T47D (cell line): ENCODE data around the gene MMP14.

ENCODE experiments used
- DNase-seq, 2 experiments: peaks; one replicate each; pipeline versions ENCODE4 v3.0.0 to v3.0.0-alpha.2; 2011 to 2012; ENCODE audit warnings: low read depth in 1 of 2, low spot score in 1 of 2
- JUND ChIP-seq: IDR thresholded peaks from 2 replicates; pipeline ENCODE4 v1.6.1; 2012; ENCODE audit warnings: low read depth
- in situ Hi-C: cut with HindIII; loops from 2 replicates; pipeline ENCODE4 v1.10.0; 2016; ENCODE audit warnings: low sequenced_read_pairs, low pct_unique_long_range_greater_than_20kb

Gene MMP14

DNA sequence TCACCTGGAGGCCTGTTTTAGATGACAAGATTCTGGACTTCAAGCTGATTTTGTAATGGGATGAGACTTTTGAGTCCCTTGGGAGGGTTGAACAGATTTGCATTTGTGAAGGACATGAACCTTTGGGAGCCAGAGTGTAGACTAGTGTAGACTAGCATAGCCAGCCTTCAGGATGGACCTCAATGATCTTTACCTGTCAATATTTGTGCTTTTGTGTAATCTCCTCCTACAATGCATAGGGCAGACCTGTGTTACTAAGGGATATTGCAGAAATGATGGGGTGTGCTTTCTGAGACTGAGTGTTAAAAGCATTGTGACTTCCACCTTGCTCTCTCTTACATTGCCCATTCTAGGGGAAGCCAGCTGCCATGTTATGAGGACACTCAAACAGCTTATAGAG, 25.3 kb downstream of the MMP14 start:
- no peak for DNase-seq
- in situ Hi-C loops: no loop called here
- TF ChIP-seq JUND: no peak

DNA sequence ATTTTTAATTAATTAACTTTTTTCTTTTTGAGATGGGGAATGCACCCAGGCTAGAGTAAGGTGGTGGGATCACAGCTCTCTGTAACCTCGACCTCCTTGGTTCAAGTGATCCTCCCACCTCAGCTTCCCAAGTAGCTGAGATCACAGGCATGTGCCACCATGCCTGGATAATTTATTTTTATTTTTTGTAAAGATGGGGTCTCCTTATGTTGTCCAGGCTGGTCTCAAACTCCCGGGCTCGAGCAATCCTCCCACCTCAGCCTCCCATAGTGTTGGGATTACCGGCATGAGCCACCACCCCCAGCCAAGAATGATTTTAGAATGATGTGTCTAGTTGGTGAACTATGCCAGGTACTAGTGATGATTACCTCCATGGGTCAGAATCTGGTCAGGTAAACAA, 28.6 kb downstream of the MMP14 start:
- no peak for TF ChIP-seq JUND
- no peak for DNase-seq
- in situ Hi-C loops: no loop called here

DNA sequence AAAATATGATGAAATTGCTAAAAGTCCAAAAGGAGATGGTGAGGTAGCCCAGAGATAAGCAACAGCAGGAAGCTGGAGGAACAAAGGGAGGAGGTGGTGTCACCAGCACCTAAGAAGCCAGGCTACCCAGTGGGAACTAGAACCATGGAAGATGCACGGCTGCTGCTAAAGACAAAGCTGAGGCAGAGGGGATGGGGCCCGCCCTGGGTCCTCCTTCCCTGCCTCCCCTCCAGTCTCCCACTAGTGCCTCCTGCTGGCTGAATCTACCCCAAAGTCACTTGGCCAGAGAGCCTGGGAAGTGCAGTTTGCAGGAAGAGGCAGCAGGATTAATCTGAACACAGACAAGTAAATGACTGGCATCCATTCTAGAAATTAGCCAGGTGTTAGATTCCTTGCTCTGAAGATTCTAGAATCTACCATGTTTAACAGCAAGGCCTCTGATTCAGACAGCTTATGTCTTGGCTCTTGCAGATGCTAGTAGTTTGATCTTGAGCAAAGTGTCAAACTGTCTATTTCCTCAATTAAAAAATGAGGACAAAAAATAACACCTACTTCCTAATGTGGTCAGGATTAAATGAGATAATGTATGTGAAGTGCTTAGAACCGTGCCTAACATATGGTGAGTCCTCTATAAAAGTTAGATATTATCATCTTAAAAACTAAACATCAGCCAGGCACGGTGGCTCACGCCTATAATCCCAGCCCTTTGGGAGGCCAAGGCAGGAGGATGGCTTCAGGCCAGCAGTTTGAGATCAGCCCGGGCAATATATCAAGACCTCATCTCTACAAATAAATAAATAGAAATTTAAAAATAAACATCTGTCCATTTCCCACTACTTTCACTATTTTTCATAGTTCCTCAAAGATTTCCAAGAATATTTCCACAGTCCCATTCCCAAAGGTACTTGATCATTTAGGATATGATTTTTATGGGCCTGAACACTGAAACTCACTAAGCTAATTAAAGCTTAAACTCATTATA, 29.3 kb downstream of the MMP14 start:
- no peak for DNase-seq

DNA sequence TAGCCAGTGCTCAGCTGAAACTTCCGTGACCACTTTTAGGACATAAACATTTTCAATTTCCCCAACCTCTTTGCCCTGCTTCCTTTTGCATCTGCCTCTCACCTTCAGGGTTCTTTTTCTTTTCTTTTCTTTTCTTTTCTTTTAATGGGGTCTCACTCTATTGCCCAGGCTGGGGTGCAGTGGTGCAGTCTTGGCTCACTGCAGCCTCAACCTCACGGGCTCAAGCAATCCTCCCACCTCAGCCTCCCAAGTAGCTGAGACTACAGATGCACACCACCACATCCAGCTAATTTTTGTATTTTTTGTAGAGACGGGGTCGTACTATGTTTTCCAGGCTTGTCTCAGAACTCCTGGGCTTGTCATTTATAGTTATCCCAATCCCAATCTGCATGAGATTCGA, 30.5 kb downstream of the MMP14 start:
- in situ Hi-C loops: no loop called here
- no peak for TF ChIP-seq JUND
- DNase-seq: no peak

More for the DNA sequence above, 29.3 kb downstream of the MMP14 start:
- in situ Hi-C loops: no loop called here
- TF ChIP-seq JUND: no peak

DNA sequence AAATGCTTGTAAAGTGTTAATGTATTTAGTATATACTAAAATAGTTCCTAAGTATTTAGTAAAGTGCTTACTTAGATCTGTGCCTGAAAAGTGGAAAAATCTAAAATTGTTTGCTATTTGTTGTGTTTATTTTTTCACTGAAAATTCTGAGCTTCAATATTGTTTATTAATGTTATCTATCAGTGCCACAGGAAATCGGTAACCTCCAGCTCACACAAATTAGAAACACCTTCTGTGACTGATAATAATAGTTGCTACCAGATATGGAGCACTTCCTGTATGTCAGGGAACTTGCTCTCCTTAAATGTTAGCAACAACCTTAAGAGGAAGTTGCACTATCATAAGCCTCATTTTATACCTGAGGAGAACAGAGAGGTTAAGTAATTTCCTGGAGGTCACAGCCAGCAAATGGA, 34.4 kb downstream of the MMP14 start:
- DNase-seq: no peak
- in situ Hi-C loops: no loop called here
- TF ChIP-seq JUND: no peak

DNA sequence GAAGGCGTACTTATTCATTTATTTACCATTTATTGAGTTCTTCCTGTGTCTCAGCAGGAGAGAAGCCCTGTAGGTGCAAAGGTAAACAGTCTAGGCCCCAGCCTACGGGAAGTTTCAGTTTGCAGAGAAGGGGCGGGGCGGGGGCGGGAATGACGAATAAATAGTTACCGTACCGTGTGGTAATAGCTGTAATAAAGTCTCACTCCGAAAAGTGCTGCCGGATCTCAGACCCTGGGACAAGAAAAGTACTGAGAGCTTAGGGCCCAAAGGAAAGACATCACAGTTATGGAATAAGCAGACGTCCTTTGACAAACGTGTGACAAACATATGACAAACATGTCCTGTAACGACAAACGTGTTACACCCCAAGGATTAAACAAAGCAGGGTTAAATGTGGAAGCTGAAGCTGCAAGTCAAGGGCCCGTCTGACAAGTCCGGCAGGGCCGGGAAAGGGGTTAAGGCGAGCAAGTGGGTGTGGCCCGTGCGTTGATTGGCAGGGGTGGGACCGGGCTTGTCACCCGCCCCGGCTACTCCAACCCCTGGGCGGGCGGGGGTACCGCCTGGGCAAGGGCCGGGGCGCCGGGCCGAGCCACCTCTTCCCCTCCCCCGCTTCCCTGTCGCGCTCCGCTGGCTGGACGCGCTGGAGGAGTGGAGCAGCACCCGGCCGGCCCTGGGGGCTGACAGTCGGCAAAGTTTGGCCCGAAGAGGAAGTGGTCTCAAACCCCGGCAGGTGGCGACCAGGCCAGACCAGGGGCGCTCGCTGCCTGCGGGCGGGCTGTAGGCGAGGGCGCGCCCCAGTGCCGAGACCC, 35.0 kb downstream of the MMP14 start, which contains the start of gene LRP10:
Gene LRP10, plus strand, starts transcription at position 517 of the 809 bp plus-strand sequence. CDS start 564 bp downstream, outside the sequence.
- in situ Hi-C loops: no loop called here
- peak; percentile 52 to 96 for DNase-seq
- no peak for TF ChIP-seq JUND

DNA sequence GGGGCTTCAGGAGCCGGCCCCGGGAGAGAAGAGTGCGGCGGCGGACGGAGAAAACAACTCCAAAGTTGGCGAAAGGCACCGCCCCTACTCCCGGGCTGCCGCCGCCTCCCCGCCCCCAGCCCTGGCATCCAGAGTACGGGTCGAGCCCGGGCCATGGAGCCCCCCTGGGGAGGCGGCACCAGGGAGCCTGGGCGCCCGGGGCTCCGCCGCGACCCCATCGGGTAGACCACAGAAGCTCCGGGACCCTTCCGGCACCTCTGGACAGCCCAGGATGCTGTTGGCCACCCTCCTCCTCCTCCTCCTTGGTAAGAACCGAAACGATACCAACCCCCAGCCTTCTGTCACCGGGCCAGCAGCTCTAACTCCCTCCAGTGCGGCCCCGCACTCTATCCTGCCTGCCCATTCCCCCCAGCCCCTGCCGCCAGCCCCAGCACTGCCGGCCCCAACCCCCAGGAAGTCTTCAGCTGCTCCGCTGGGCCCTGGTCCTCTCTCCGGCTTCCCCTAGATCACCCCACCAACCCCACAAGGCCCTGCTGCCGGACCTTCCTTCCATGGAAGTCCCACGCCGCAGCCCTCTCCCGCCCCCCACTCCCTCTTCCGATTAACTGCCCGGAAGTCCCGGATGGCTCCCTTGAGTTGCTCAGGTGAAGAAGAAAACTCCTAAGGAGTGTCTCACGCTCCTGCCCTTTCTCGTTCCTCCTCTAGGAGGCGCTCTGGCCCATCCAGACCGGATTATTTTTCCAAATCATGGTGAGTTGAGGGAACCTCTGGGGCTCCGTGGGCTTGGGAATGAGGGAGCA, 35.8 kb downstream of the MMP14 start:
- in situ Hi-C loops: no loop called here
- TF ChIP-seq JUND: no peak
- DNase-seq: peak; percentile 50 to 88

DNA sequence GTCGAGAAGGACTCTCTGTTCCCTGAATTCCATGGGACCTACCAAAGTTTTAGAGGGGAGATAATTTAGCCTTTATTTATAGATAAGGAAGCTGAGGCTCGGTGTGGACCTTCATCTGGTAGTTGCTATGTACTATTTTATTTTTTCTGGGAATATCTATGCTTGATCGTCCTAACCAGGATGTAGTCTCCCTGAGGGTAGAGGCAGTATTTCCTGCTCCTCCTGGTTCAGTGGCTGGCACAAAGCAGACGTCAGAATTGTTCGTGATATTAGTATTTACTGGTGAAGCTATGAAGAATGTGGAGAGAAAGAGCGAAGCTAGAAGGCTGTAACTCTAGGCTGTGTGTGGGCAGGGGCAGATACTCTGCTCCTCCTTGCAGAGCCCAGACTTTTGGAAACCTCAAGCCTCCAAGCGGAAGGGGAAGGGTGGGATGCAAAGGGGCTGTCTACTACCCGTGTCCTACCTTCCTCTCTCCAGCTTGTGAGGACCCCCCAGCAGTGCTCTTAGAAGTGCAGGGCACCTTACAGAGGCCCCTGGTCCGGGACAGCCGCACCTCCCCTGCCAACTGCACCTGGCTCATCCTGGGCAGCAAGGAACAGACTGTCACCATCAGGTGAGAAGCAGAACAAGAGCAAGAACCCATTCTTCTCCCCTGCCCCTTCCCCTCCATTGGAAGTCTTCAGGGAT, 36.6 kb downstream of the MMP14 start:
- DNase-seq: no peak
- TF ChIP-seq JUND: no peak
- in situ Hi-C loops: no loop called here

DNA sequence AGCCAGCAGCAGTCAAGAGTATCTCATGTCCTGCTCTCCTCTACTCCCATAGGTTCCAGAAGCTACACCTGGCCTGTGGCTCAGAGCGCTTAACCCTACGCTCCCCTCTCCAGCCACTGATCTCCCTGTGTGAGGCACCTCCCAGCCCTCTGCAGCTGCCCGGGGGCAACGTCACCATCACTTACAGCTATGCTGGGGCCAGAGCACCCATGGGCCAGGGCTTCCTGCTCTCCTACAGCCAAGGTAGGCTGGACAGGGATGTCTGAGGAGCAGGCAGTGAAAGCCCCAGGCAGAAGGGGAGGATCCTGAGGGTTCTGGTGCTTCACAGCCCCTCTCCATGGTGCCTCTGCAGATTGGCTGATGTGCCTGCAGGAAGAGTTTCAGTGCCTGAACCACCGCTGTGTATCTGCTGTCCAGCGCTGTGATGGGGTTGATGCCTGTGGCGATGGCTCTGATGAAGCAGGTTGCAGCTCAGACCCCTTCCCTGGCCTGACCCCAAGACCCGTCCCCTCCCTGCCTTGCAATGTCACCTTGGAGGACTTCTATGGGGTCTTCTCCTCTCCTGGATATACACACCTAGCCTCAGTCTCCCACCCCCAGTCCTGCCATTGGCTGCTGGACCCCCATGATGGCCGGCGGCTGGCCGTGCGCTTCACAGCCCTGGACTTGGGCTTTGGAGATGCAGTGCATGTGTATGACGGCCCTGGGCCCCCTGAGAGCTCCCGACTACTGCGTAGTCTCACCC, 38.8 kb downstream of the MMP14 start:
- no peak for TF ChIP-seq JUND
- in situ Hi-C loops: no loop called here
- no peak for DNase-seq

DNA sequence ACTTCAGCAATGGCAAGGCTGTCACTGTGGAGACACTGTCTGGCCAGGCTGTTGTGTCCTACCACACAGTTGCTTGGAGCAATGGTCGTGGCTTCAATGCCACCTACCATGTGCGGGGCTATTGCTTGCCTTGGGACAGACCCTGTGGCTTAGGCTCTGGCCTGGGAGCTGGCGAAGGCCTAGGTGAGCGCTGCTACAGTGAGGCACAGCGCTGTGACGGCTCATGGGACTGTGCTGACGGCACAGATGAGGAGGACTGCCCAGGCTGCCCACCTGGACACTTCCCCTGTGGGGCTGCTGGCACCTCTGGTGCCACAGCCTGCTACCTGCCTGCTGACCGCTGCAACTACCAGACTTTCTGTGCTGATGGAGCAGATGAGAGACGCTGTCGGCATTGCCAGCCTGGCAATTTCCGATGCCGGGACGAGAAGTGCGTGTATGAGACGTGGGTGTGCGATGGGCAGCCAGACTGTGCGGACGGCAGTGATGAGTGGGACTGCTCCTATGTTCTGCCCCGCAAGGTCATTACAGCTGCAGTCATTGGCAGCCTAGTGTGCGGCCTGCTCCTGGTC, 39.4 kb downstream of the MMP14 start:
- in situ Hi-C loops: no loop called here
- no peak for DNase-seq
- TF ChIP-seq JUND: no peak

DNA sequence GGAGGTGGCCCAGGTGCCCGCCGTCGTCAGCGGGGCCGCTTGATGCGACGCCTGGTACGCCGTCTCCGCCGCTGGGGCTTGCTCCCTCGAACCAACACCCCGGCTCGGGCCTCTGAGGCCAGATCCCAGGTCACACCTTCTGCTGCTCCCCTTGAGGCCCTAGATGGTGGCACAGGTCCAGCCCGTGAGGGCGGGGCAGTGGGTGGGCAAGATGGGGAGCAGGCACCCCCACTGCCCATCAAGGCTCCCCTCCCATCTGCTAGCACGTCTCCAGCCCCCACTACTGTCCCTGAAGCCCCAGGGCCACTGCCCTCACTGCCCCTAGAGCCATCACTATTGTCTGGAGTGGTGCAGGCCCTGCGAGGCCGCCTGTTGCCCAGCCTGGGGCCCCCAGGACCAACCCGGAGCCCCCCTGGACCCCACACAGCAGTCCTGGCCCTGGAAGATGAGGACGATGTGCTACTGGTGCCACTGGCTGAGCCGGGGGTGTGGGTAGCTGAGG, 40.7 kb downstream of the MMP14 start:
- in situ Hi-C loops: no loop called here
- TF ChIP-seq JUND: no peak

More for the DNA sequence above, 40.7 kb downstream of the MMP14 start:
- no peak for DNase-seq
